Endothelial cell of umbilical vein (primary cell): ENCODE data around the gene NKX1-1. TPM values are rescaled to one million over a fixed set of nuclear protein-coding genes. Genes with fewer than 3 reads are reported as not detected.

Experiments
- BruUV-seq: library from RNA; stranded (reverse); fragments of 400-500 nt; replicated peaks from 2 replicates; lab custom pipeline; 2021; lab: Mats Ljungman, UMichigan
- CTCF ChIA-PET: fragments of 300-600, 350-600 bp; sonication (Branson Sonifier 250); formaldehyde crosslinking; loops from one replicate; lab custom pipeline; 2021; ENCODE audit warnings: antibody characterized with exemption, inconsistent platforms; lab: Charles Lee
- POLR2A ChIA-PET: fragments of 300-600, 350-600 bp; sonication (Branson Sonifier 250); formaldehyde crosslinking; loops from one replicate; lab custom pipeline; 2021; ENCODE audit warnings: antibody characterized with exemption, inconsistent platforms; lab: Charles Lee
- DNase-seq: peaks from one replicate; pipeline ENCODE4 v3.0.0-alpha.2; 2011; ENCODE audit warnings: low read depth, low spot score
- FAIRE-seq: peaks from 2 replicates; lab custom pipeline; 2011; peaks lifted over from hg19 to GRCh38; lab: Jason Lieb, UNC
- H2AFZ ChIP-seq: 2 replicates; pipeline ENCODE4 v1.6.0; 2012; ENCODE audit warnings: low read depth, low read length, control low read depth, inconsistent platforms
- H3K27ac ChIP-seq: 2 replicates; pipeline ENCODE4 v1.5.1; 2011; ENCODE audit warnings: low read depth, mild to moderate bottlenecking, control low read depth, low read length, moderate library complexity; ENCODE audit not compliant: insufficient read depth
- H3K27me3 ChIP-seq, 2 experiments: 2 replicates each; pipeline versions ENCODE4 v1.6.0 to v1.6.1; 2011; ENCODE audit warnings: low read length in 2 of 2, mixed read lengths in 1 of 2; ENCODE audit not compliant: control insufficient read depth in 2 of 2, insufficient read depth in 2 of 2
- H3K36me3 ChIP-seq, 2 experiments: 2 replicates in 1 of 2; 3 replicates in 1 of 2; pipeline ENCODE4 v1.5.1; 2011; ENCODE audit warnings: low read length in 2 of 2, mild to moderate bottlenecking in 1 of 2, moderate library complexity in 1 of 2; ENCODE audit not compliant: control insufficient read depth in 2 of 2, insufficient read depth in 2 of 2; ENCODE audit errors: extremely low read depth in 1 of 2
- H3K4me1 ChIP-seq: 3 replicates; pipeline ENCODE4 v1.5.1; 2011; ENCODE audit warnings: mild to moderate bottlenecking, low read length; ENCODE audit not compliant: control insufficient read depth, insufficient read depth; ENCODE audit errors: extremely low read depth
- H3K4me2 ChIP-seq: 2 replicates; pipeline ENCODE4 v1.6.1; 2011; ENCODE audit warnings: low read length, control low read depth, mixed read lengths; ENCODE audit not compliant: insufficient read depth
- H3K4me3 ChIP-seq, 3 experiments: fragments of 200-600 bp in 1 of 3; sonication (generic), shearing (Covaris generic) in 1 of 3; replicated peaks in 1 of 3; 2 replicates each; pipeline ENCODE4 v1.5.1; 2011 to 2016; ENCODE audit warnings: control low read depth in 3 of 3, low read length in 3 of 3, mild to moderate bottlenecking in 2 of 3, inconsistent platforms in 1 of 3, low read depth in 1 of 3, moderate library complexity in 1 of 3; ENCODE audit not compliant: insufficient read depth in 1 of 3
- H3K79me2 ChIP-seq: 2 replicates; pipeline ENCODE4 v1.6.0; 2012; ENCODE audit warnings: low read length, inconsistent platforms; ENCODE audit not compliant: control insufficient read depth, insufficient read depth
- H3K9ac ChIP-seq: replicated peaks from 2 replicates; pipeline ENCODE3; 2011; ENCODE audit warnings: low read length, control low read depth; ENCODE audit not compliant: insufficient read depth; ENCODE audit errors: extremely low read depth
- H3K9me1 ChIP-seq: replicated peaks from 3 replicates; pipeline ENCODE4 v1.6.0; 2011; ENCODE audit warnings: mild to moderate bottlenecking, low read length; ENCODE audit not compliant: control insufficient read depth, insufficient read depth; ENCODE audit errors: extremely low read depth
- H3K9me3 ChIP-seq: replicated peaks from 2 replicates; pipeline ENCODE4 v1.5.1; 2012; ENCODE audit warnings: low read length, inconsistent platforms; ENCODE audit not compliant: control insufficient read depth, insufficient read depth
- H4K20me1 ChIP-seq: replicated peaks from 2 replicates; pipeline ENCODE3; 2011; ENCODE audit warnings: mild to moderate bottlenecking, low read length; ENCODE audit not compliant: control insufficient read depth, insufficient read depth; ENCODE audit errors: extremely low read depth
- CTCF ChIP-seq, 2 donors: IDR thresholded peaks; 1 replicate in 1 of 2; 2 replicates in 1 of 2; pipeline ENCODE4 v1.5.1; 2011; ENCODE audit warnings: low read length in 2 of 2, mild to moderate bottlenecking in 2 of 2, moderate library complexity in 2 of 2, control low read depth in 1 of 2, inconsistent platforms in 1 of 2, low read depth in 1 of 2; ENCODE audit not compliant: insufficient read depth in 1 of 2; ENCODE audit errors: extremely low read depth in 1 of 2
- EZH2 ChIP-seq: IDR thresholded peaks from 2 replicates; pipeline ENCODE4 v1.6.1; 2012; ENCODE audit warnings: borderline replicate concordance, low read depth, mild to moderate bottlenecking, moderate library complexity, low read length, inconsistent platforms; ENCODE audit not compliant: severe bottlenecking
- FOS ChIP-seq: IDR thresholded peaks from 2 replicates; pipeline ENCODE4 v1.6.1; 2011; ENCODE audit warnings: mild to moderate bottlenecking, low read length, moderate library complexity, borderline replicate concordance; ENCODE audit not compliant: insufficient read depth
- GATA2 ChIP-seq: IDR thresholded peaks from 2 replicates; pipeline ENCODE4 v1.7.0; 2011; ENCODE audit warnings: low read depth, mild to moderate bottlenecking, moderate library complexity, mixed read lengths, low read length; ENCODE audit not compliant: insufficient read length, insufficient read depth
- JUN ChIP-seq: IDR thresholded peaks from 2 replicates; pipeline ENCODE4 v1.6.1; 2011; ENCODE audit warnings: borderline replicate concordance, low read depth; ENCODE audit not compliant: insufficient read length, insufficient read depth
- MYC ChIP-seq: IDR thresholded peaks from one replicate; pipeline ENCODE4 v1.6.1; 2011; ENCODE audit warnings: mild to moderate bottlenecking, low read depth, low read length
- POLR2A ChIP-seq: IDR thresholded peaks from 2 replicates; pipeline ENCODE4 v1.6.1; 2012; ENCODE audit warnings: low read depth, mild to moderate bottlenecking, control low read depth, low read length
- POLR2AphosphoS5 ChIP-seq: IDR thresholded peaks from 2 replicates; pipeline ENCODE4 v1.6.1; 2012; ENCODE audit warnings: low read depth, mild to moderate bottlenecking, control low read depth, low read length, moderate library complexity; ENCODE audit not compliant: insufficient read depth
- dilution Hi-C: fragments of 300-500 bp; cut with MboI; formaldehyde crosslinking; loops from one replicate; pipeline ENCODE4 v1.15.0; 2019; ENCODE audit warnings: low sequenced_read_pairs; ENCODE audit not compliant: extremely low pct_ligation_motif_present
- intact Hi-C: fragments of 100-400 bp; cut with micrococcal nuclease; formaldehyde crosslinking; loops from one replicate; pipeline ENCODE4 v1.10.0; 2022
- polyA plus RNA-seq, 4 experiments: library from polyadenylated mRNA; depleted of rRNA in 3 of 4; stranded (reverse) in 3 of 4; unstranded in 1 of 4; fragments of >200 nt; gene quantifications; 2 replicates each; pipeline versions ENCODE4 v1.2.1 to v1.2.3, GENCODE V29; 2011 to 2012; ENCODE audit warnings: missing spikeins in 1 of 4
- total RNA-seq: library from RNA; stranded (reverse); gene quantifications from 2 replicates; pipeline ENCODE4 v1.2.3, GENCODE V29; 2021
- TF ChIP-seq, protein P1 (sequence below): IDR thresholded peaks from 2 replicates; pipeline ENCODE4 v1.6.1; 2011; ENCODE audit not compliant: insufficient read depth, insufficient read length

Gene NKX1-1
- total and polyA plus RNA-seq, 2 donors (not counting 3 experiments of a cell fraction or from before 2014, with no cell fraction given): not detected

DNA sequence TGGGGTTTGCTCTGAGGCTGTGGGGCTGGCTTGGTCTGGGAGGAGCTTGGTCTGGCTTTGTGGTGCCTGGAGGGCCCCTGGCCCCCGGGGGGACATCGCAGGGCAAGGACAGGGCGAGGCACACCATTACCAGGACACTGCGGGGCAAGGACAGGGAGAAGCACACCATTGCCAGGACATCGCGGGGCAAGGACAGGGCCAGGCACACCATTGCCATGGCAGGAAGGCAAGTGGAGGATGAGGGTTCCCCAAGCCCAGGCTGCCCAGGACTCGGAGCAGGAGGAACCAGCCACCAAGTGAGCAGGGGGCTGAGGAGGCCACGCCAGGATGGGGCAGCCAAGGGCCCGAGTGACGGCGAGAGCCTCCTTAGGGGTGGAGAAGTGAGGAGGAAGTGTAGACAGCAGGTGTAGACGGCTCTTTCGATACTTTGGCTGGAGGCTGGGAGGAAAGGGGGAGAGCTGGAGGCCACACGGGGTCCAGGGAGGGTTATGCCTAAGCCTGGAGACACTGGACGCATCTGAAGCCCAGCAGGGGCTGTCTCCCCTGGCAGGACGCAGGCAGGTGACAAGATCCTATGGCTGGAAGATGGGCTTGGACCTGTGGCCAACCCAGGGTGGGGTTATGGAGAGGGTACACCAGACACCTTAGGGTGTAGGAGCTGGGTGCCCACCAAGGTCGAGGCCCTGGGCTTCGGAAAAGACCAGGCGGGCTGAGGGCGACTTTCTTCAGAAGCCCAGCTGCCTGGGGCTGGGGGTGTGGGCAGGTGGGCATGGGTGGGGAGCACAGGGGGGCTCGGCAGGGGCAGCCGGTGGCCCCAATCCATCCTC is 7.3 kb downstream of the NKX1-1 start:
- FAIRE-seq (no peak), DNase-seq (no peak)
- BruUV-seq: no TSS peak
- Histone ChIP-seq H3K4me2 (no peak overlapping the region), H3K79me2 (no peaks in the 10 kb centered on the region), H3K4me3 (no peak overlapping the region), H3K36me3 (no peaks in the 10 kb centered on the region), H3K9me1 (no peaks in the 10 kb centered on the region), H3K9me3 (peaks cover 5% of the 10 kb centered on the region), H3K4me1 (no peaks in the 10 kb centered on the region), H3K27me3 (peaks cover 16 to 27% of the 10 kb centered on the region in 2 experiments), H2AFZ (no peak overlapping the region), H3K27ac (no peak overlapping the region), H4K20me1 (no peaks in the 10 kb centered on the region), H3K9ac (no peak overlapping the region)
- ChIA-PET CTCF (no interaction called here), POLR2A (no interaction called here)
- intact Hi-C loops: no loop called here
- dilution Hi-C loops: no loop called here
- no peak for TF ChIP-seq GATA2
- TF ChIP-seq JUN: no peak
- no peak for TF ChIP-seq FOS
- TF ChIP-seq MYC: no peak
- TF ChIP-seq, protein P1, sequence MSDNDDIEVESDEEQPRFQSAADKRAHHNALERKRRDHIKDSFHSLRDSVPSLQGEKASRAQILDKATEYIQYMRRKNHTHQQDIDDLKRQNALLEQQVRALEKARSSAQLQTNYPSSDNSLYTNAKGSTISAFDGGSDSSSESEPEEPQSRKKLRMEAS: no peak
- no peak for TF ChIP-seq EZH2
- TF ChIP-seq CTCF (IDR thresholded peaks at IDR 0.05; ENCODE audit: extremely low read depth in 1 of 2, insufficient read depth in 1 of 2, low read depth in 1 of 2, low read length in 2 of 2): no peak
- TF ChIP-seq POLR2A: no peak
- no peak for TF ChIP-seq POLR2AphosphoS5
